Lung (tissue), 12 donors: Measurements from ENCODE around the gene OR2S2. TPM values are rescaled to one million over a fixed set of nuclear protein-coding genes. Genes with fewer than 3 reads are reported as not detected.
A peak's percentile ranks its signal among the peaks of the same experiment; 100 is the strongest.

Experiments
- ATAC-seq: fragments of 200-7000 bp; cut with Tn5 transposase; one replicate; pipeline ENCODE4 v1.9.1; 2020; ENCODE audit warnings: moderate number of reproducible peaks; ENCODE audit not compliant: insufficient read depth, low FRiP score
- DNase-seq, 3 donors: peaks; one replicate each; pipeline ENCODE4 v3.0.0-alpha.2; 2013 to 2017
- H3K27ac ChIP-seq, 2 donors: one replicate each; pipeline ENCODE4 v1.5.1; 2013; ENCODE audit warnings: mild to moderate bottlenecking in 2 of 2, moderate library complexity in 2 of 2, control low read depth in 1 of 2, inconsistent platforms in 1 of 2, low read depth in 1 of 2, low read length in 1 of 2
- H3K27me3 ChIP-seq, 3 donors: one replicate each; pipeline ENCODE4 v1.5.1; 2013; ENCODE audit warnings: low read length in 2 of 3; ENCODE audit not compliant: control insufficient read depth in 3 of 3, insufficient read depth in 3 of 3
- H3K36me3 ChIP-seq, 4 donors: one replicate each; pipeline ENCODE4 v1.5.1; 2013; ENCODE audit warnings: low read length in 4 of 4, mild to moderate bottlenecking in 1 of 4, moderate library complexity in 1 of 4; ENCODE audit not compliant: control insufficient read depth in 4 of 4, insufficient read depth in 4 of 4
- H3K4me1 ChIP-seq, 5 donors: one replicate each; pipeline ENCODE4 v1.5.1; 2013; ENCODE audit warnings: low read length in 5 of 5, mild to moderate bottlenecking in 2 of 5, moderate library complexity in 1 of 5; ENCODE audit not compliant: control insufficient read depth in 5 of 5, insufficient read depth in 5 of 5
- H3K4me3 ChIP-seq: one replicate; pipeline ENCODE4 v1.5.1; 2013; ENCODE audit warnings: mild to moderate bottlenecking, control low read depth, moderate library complexity
- H3K9ac ChIP-seq, 2 donors: one replicate each; pipeline ENCODE4 v1.5.1; 2013; ENCODE audit warnings: low read length in 2 of 2, control low read depth in 1 of 2; ENCODE audit not compliant: insufficient read depth in 1 of 2
- H3K9me3 ChIP-seq, 4 donors: one replicate each; pipeline ENCODE4 v1.5.1; 2013; ENCODE audit warnings: low read length in 3 of 4, mild to moderate bottlenecking in 1 of 4, moderate library complexity in 1 of 4; ENCODE audit not compliant: control insufficient read depth in 4 of 4, insufficient read depth in 3 of 4
- WGBS, 2 donors: extraction: QIAGEN DNeasy Blood & Tissue Kit; methylation state at CpG; one replicate each; pipeline ENCODE4 v1.1.7; 2013; 5-methylcytosine and 5-hydroxymethylcytosine counted together
- polyA plus RNA-seq, 2 donors: library from polyadenylated mRNA; stranded (reverse); fragments of 200-250 nt; gene quantifications; one replicate each; pipeline ENCODE4 v1.2.1, GENCODE V29; 2013
- total RNA-seq, 2 donors: library from RNA; depleted of rRNA in 1 of 2; stranded (reverse); fragments of >200 nt in 1 of 2; gene quantifications; one replicate each; pipeline ENCODE4 v1.2.1, GENCODE V29; 2014 to 2021
- TF ChIP-seq, protein P1 (sequence below): IDR thresholded peaks from 2 replicates; pipeline ENCODE4 v1.5.1; 2012; ENCODE audit warnings: mild to moderate bottlenecking; ENCODE audit errors: control extremely low read depth, extremely low read depth
- donor health status: control.
- donor health status: control.
- donor health status: Bipolar disorder and iron deficiency.
- donor health status: healthy.
- donor health status: DM: yes; HTN: yes; CAD: no.

The OR2S2 gene
- total and polyA plus RNA-seq, 4 donors, result not detected

DNA sequence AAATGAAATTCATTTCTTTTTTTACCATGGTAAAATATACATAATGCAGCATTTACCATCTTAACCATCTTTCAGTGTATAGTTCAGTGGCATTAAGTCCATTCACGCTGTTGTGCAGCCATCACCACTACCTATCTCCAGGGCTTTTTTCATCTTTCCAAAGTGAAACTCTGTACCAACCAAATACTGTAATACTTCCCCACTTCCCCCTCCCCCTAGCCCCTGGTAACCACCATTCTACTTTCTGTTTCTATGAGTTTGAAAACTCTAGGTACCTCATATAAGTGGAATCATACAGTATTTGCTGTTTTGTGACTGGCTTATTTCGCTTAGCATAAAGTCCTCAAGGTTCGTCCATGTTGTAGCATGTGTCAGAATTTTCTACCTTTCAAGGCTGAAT is 25.2 kb downstream of the OR2S2 start:
- H3K9ac ChIP-seq, result no peak overlapping the region
- no peak overlapping the region for H3K27ac ChIP-seq
- WGBS, 2 donors, result 68 to 79% methylated on average over 3 of the region's 3 CpGs
- ATAC-seq (no peak), DNase-seq (no peak)
- peaks cover 0 to 4% (median 0%) of the 10 kb centered on the region in 5 donors for H3K4me1 ChIP-seq
- no peak overlapping the region for H3K4me3 ChIP-seq
- TF ChIP-seq, protein P1, sequence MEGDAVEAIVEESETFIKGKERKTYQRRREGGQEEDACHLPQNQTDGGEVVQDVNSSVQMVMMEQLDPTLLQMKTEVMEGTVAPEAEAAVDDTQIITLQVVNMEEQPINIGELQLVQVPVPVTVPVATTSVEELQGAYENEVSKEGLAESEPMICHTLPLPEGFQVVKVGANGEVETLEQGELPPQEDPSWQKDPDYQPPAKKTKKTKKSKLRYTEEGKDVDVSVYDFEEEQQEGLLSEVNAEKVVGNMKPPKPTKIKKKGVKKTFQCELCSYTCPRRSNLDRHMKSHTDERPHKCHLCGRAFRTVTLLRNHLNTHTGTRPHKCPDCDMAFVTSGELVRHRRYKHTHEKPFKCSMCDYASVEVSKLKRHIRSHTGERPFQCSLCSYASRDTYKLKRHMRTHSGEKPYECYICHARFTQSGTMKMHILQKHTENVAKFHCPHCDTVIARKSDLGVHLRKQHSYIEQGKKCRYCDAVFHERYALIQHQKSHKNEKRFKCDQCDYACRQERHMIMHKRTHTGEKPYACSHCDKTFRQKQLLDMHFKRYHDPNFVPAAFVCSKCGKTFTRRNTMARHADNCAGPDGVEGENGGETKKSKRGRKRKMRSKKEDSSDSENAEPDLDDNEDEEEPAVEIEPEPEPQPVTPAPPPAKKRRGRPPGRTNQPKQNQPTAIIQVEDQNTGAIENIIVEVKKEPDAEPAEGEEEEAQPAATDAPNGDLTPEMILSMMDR, result no peak
- no peaks in the 10 kb centered on the region for H3K27me3 ChIP-seq
- no peaks in the 10 kb centered on the region for H3K9me3 ChIP-seq
- H3K36me3 ChIP-seq, result no peaks in the 10 kb centered on the region

DNA sequence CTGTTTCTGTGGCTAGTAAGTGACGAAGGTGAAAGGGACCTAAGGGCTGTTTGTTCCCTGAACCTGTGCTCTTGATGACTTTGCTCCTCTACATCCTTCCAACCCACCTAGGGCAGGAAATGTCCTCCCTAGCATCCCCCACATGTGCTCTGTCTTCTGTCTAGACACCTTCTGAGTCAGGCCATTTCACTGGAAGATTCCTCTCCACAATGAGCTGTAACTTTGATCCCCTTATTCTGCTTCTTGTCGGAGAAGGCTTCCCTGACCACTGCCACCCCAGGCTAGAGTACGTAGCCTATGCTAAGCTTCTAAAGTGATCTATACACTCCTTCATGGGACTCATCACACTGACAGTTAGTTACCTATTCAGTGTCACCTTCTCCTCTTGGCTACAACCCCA is 27.0 kb downstream of the OR2S2 start:
- H3K27ac ChIP-seq, result no peak overlapping the region
- no peak overlapping the region for H3K9ac ChIP-seq
- TF ChIP-seq, protein P1, result no peak
- DNase-seq (no peak), ATAC-seq (no peak)
- H3K4me1 ChIP-seq, result peaks cover 0 to 4% (median 0%) of the 10 kb centered on the region in 5 donors
- H3K9me3 ChIP-seq, result no peaks in the 10 kb centered on the region
- no peak overlapping the region for H3K4me3 ChIP-seq
- no peaks in the 10 kb centered on the region for H3K36me3 ChIP-seq
- WGBS, 2 donors, result 92 to 96% methylated on average over 3 of the region's 3 CpGs
- H3K27me3 ChIP-seq, result no peaks in the 10 kb centered on the region

DNA sequence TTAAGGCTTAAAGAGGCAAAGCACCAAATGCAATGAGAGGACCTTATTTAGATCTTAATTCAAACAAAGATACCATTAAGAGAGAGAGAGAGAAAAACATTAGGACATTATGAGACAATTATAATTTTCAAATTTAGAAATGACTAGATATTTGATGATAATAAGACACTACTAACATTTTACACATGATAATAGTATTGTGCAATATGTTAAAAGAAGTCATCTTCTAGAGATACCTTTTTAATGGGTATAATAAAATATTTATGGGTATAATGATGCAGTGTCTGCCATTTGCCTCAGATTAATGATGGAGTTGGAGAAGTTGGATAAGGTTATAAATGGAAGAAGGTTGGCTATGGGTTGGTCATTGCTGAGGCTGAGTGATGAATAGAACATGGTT is 27.4 kb downstream of the OR2S2 start:
- no peaks in the 10 kb centered on the region for H3K27me3 ChIP-seq
- ATAC-seq, result no peak
- H3K4me3 ChIP-seq, result no peak overlapping the region

DNA sequence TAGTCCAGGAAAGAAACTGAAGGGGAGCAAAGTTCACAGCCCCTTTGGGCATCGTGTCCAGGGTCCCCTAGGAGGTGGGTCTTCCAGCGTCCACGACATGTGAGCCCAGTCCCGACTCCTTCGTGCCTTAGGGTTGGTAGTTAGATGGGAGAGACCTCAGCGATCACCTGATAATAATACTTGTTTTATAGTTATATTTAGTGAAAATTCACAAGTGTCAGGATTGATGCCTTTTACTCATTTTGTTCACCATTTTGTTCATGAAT is 28.6 kb downstream of the OR2S2 start:
- Histone ChIP-seq H3K4me1 (peaks cover 0 to 4% (median 0%) of the 10 kb centered on the region in 5 donors), H3K36me3 (no peaks in the 10 kb centered on the region), H3K27ac (peak overlapping the region in 1 of 2 donors; percentile 45), H3K4me3 (no peak overlapping the region), H3K9me3 (peaks cover 0 to 1% (median 0%) of the 10 kb centered on the region in 4 donors), H3K9ac (no peak overlapping the region), H3K27me3 (no peaks in the 10 kb centered on the region)
- DNase-seq, result no peak
- TF ChIP-seq, protein P1, result no peak
- WGBS, 2 donors, result 73 to 83% methylated on average over 6 of the region's 6 CpGs
- ATAC-seq, result no peak

More for the DNA sequence above, 27.4 kb downstream of the OR2S2 start:
- H3K27ac ChIP-seq, result no peak overlapping the region
- H3K9me3 ChIP-seq, result no peaks in the 10 kb centered on the region
- H3K36me3 ChIP-seq, result no peaks in the 10 kb centered on the region
- peaks cover 0 to 4% (median 0%) of the 10 kb centered on the region in 5 donors for H3K4me1 ChIP-seq
- H3K9ac ChIP-seq, result no peak overlapping the region
- no peak for DNase-seq
- TF ChIP-seq, protein P1, result no peak
